H9 (cell line): ENCODE measurements around the gene PHF21A. TPM values are rescaled to one million over a fixed set of nuclear protein-coding genes. Genes with fewer than 3 reads are reported as not detected.
A peak's percentile ranks its signal among the peaks of the same experiment; 100 is the strongest.

Experiments used
- DNase-seq: peaks from one replicate; pipeline ENCODE4 v3.0.0-alpha.2; 2017
- H2AFZ ChIP-seq: one replicate; pipeline ENCODE4 v1.6.1; 2013; ENCODE audit warnings: mild to moderate bottlenecking, low read length, control low read depth, moderate library complexity
- H2AK5ac ChIP-seq: 2 replicates; pipeline ENCODE4 v1.6.1; 2013; ENCODE audit warnings: low read length, control low read depth, mixed read lengths; ENCODE audit not compliant: insufficient read length
- H2BK120ac ChIP-seq: one replicate; pipeline ENCODE4 v1.6.1; 2013; ENCODE audit warnings: low read depth, mild to moderate bottlenecking, low read length, control low read depth, inconsistent platforms; ENCODE audit not compliant: poor library complexity, severe bottlenecking
- H2BK12ac ChIP-seq: 2 replicates; pipeline ENCODE4 v1.6.1; 2013; ENCODE audit warnings: low read length, control low read depth, mixed read lengths, low read depth; ENCODE audit not compliant: insufficient read length
- H2BK15ac ChIP-seq: 2 replicates; pipeline ENCODE4 v1.6.1; 2013; ENCODE audit warnings: low read depth, low read length, control low read depth
- H2BK20ac ChIP-seq: one replicate; pipeline ENCODE4 v1.6.1; 2013; ENCODE audit warnings: low read depth, mild to moderate bottlenecking, low read length, control low read depth, inconsistent platforms; ENCODE audit not compliant: poor library complexity, severe bottlenecking
- H2BK5ac ChIP-seq: 2 replicates; pipeline ENCODE4 v1.6.1; 2013; ENCODE audit warnings: low read length, control low read depth, mixed read lengths; ENCODE audit not compliant: insufficient read length
- H3K14ac ChIP-seq: 2 replicates; pipeline ENCODE4 v1.6.1; 2013; ENCODE audit warnings: low read length, control low read depth; ENCODE audit not compliant: insufficient read depth
- H3K18ac ChIP-seq: 2 replicates; pipeline ENCODE4 v1.6.1; 2013; ENCODE audit warnings: low read depth, mild to moderate bottlenecking, mixed read lengths, low read length, control low read depth; ENCODE audit not compliant: insufficient read length
- H3K23ac ChIP-seq: 2 replicates; pipeline ENCODE4 v1.6.1; 2013; ENCODE audit warnings: low read length, control low read depth, mixed read lengths, low read depth; ENCODE audit not compliant: insufficient read length
- H3K23me2 ChIP-seq: 2 replicates; pipeline ENCODE4 v1.6.1; 2013; ENCODE audit warnings: low read depth, mild to moderate bottlenecking, mixed read lengths, low read length, control low read depth; ENCODE audit not compliant: insufficient read length, poor library complexity, severe bottlenecking
- H3K27ac ChIP-seq: 2 replicates; pipeline ENCODE4 v1.5.1; 2013; ENCODE audit warnings: low read length, control low read depth, mixed read lengths, low read depth; ENCODE audit not compliant: insufficient read length
- H3K27me3 ChIP-seq: 2 replicates; pipeline ENCODE4 v1.6.1; 2013; ENCODE audit warnings: low read length, control low read depth, inconsistent platforms; ENCODE audit not compliant: insufficient read depth
- H3K4ac ChIP-seq: 2 replicates; pipeline ENCODE4 v1.6.1; 2013; ENCODE audit warnings: low read depth, mild to moderate bottlenecking, control low read depth, inconsistent platforms, low read length, moderate library complexity
- H3K4me1 ChIP-seq: 2 replicates; pipeline ENCODE4 v1.6.1; 2013; ENCODE audit warnings: low read length, control low read depth, inconsistent platforms; ENCODE audit not compliant: insufficient read depth
- H3K4me2 ChIP-seq: 2 replicates; pipeline ENCODE4 v1.6.1; 2013; ENCODE audit warnings: low read length, control low read depth, mixed read lengths; ENCODE audit not compliant: insufficient read length, insufficient read depth
- H3K56ac ChIP-seq: 2 replicates; pipeline ENCODE4 v1.6.1; 2013; ENCODE audit warnings: low read depth, mild to moderate bottlenecking, mixed read lengths, low read length, control low read depth; ENCODE audit not compliant: insufficient read length
- H3K79me1 ChIP-seq: 2 replicates; pipeline ENCODE4 v1.6.1; 2013; ENCODE audit warnings: low read depth, mild to moderate bottlenecking, moderate library complexity, low read length, control low read depth, inconsistent platforms; ENCODE audit not compliant: insufficient read depth, poor library complexity, severe bottlenecking
- H3K79me2 ChIP-seq: 2 replicates; pipeline ENCODE4 v1.6.1; 2013; ENCODE audit warnings: low read length, control low read depth, inconsistent platforms; ENCODE audit not compliant: insufficient read depth
- H3K9ac ChIP-seq: 2 replicates; pipeline ENCODE4 v1.6.1; 2013; ENCODE audit warnings: low read length, control low read depth, mixed read lengths; ENCODE audit not compliant: insufficient read length; ENCODE audit errors: extremely low read depth
- H3K9me3 ChIP-seq: one replicate; pipeline ENCODE4 v1.6.1; 2013; ENCODE audit warnings: low read depth, low read length, inconsistent platforms; ENCODE audit not compliant: control insufficient read depth
- H3T11ph ChIP-seq: one replicate; pipeline ENCODE4 v1.6.1; 2013; ENCODE audit warnings: mild to moderate bottlenecking, low read length, control low read depth, inconsistent platforms
- H4K20me1 ChIP-seq: one replicate; pipeline ENCODE4 v1.6.1; 2013; ENCODE audit not compliant: control insufficient read depth, insufficient read length, insufficient read depth
- H4K5ac ChIP-seq: 2 replicates; pipeline ENCODE4 v1.6.1; 2013; ENCODE audit warnings: low read depth, mild to moderate bottlenecking, mixed read lengths, low read length, control low read depth; ENCODE audit not compliant: insufficient read length
- H4K8ac ChIP-seq: replicated peaks from 2 replicates; pipeline ENCODE4 v1.6.1; 2013; ENCODE audit warnings: low read length, control low read depth, mixed read lengths, low read depth; ENCODE audit not compliant: insufficient read length
- H4K91ac ChIP-seq: 2 replicates; pipeline ENCODE4 v1.6.1; 2013; ENCODE audit warnings: low read depth, mild to moderate bottlenecking, moderate library complexity, mixed read lengths, low read length, control low read depth; ENCODE audit not compliant: insufficient read length
- H3K27ac Mint-ChIP-seq, 3 experiments: 2 replicates in 2 of 3; 3 replicates in 1 of 3; pipeline ENCODE4 v1.8.0; 2020 to 2021; ENCODE audit warnings: mixed read lengths in 3 of 3, mild to moderate bottlenecking in 1 of 3, moderate library complexity in 1 of 3
- H3K27me3 Mint-ChIP-seq: 2 replicates; pipeline ENCODE4 v1.8.0; 2021; ENCODE audit warnings: low read depth, mild to moderate bottlenecking, moderate library complexity, mixed read lengths
- H3K36me3 Mint-ChIP-seq, 3 experiments: 2 replicates in 2 of 3; 3 replicates in 1 of 3; pipeline ENCODE4 v1.8.0; 2020 to 2021; ENCODE audit warnings: low read depth in 3 of 3, mixed read lengths in 3 of 3; ENCODE audit not compliant: insufficient read depth in 1 of 3
- H3K4me1 Mint-ChIP-seq, 2 experiments: 2 replicates each; pipeline ENCODE4 v1.8.0; 2020; ENCODE audit warnings: mixed read lengths in 2 of 2
- H3K4me3 Mint-ChIP-seq, 2 experiments: 2 replicates in 1 of 2; 3 replicates in 1 of 2; pipeline ENCODE4 v1.8.0; 2020 to 2021; ENCODE audit warnings: mild to moderate bottlenecking in 2 of 2, mixed read lengths in 2 of 2, moderate library complexity in 1 of 2
- H3K9me3 Mint-ChIP-seq, 2 experiments: 2 replicates in 1 of 2; 3 replicates in 1 of 2; pipeline ENCODE4 v1.8.0; 2020; ENCODE audit warnings: mild to moderate bottlenecking in 2 of 2, mixed read lengths in 2 of 2, moderate library complexity in 1 of 2
- WGBS: extraction: QIAGEN DNeasy Blood & Tissue Kit; methylation state at CpG from one replicate; pipeline ENCODE4 v1.1.7; 2013; ENCODE audit warnings: missing lambda C conversion rate, low lambda C conversion rate, mixed read lengths; ENCODE audit not compliant: insufficient read length; ENCODE audit errors: extremely low coverage; 5-methylcytosine and 5-hydroxymethylcytosine counted together
- total RNA-seq: library from RNA; stranded (reverse); gene quantifications from 2 replicates; pipeline ENCODE4 v1.2.1, GENCODE V29; 2021
- TF ChIP-seq, protein P1 (sequence below): fragments of 200-600 bp; sonication (generic); conservative IDR thresholded peaks from 3 replicates; pipeline ENCODE4 v1.8.0; 2021; ENCODE audit warnings: antibody characterized with exemption, mild to moderate bottlenecking

The PHF21A gene
- total RNA-seq, 1 experiment from 2014 or later: 33.8 TPM

DNA sequence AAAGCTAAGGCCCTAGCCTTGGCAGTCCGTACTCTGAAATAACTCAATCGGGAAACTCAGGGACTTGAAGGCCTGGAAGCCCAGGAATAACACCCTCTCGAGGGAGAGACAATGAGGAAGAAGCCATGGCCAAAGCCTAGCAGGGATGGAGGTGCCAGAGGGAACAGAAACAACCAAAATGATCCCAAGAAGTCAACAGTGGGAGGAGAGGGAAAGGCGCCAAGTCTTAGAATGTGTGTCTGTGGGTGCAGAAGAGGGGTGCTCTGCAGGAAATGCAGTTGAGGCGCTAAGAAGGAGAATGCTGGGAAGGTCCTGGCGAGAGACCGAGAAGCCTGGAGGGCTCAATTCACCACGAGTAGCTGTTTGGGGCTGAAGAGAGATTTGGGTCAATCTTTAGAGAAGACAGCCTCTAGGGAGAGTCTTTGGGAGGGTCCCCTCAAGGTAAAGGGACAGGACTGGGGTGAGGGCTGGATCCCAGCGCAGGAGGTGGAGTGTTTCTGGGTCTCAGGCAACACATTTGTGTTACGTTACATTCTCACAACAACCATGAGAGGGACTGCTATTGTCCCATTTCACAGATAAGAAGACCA, 236.6 kb downstream of the PHF21A start:
- TF ChIP-seq, protein P1, sequence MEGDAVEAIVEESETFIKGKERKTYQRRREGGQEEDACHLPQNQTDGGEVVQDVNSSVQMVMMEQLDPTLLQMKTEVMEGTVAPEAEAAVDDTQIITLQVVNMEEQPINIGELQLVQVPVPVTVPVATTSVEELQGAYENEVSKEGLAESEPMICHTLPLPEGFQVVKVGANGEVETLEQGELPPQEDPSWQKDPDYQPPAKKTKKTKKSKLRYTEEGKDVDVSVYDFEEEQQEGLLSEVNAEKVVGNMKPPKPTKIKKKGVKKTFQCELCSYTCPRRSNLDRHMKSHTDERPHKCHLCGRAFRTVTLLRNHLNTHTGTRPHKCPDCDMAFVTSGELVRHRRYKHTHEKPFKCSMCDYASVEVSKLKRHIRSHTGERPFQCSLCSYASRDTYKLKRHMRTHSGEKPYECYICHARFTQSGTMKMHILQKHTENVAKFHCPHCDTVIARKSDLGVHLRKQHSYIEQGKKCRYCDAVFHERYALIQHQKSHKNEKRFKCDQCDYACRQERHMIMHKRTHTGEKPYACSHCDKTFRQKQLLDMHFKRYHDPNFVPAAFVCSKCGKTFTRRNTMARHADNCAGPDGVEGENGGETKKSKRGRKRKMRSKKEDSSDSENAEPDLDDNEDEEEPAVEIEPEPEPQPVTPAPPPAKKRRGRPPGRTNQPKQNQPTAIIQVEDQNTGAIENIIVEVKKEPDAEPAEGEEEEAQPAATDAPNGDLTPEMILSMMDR: no peak
- Histone ChIP-seq H2BK120ac (no peak overlapping the region), H3K9ac (no peak overlapping the region), H3K4ac (no peak overlapping the region), H2AFZ (no peak overlapping the region), H2BK20ac (no peak overlapping the region), H3K4me2 (peak overlapping the region; percentile 22), H2AK5ac (no peak overlapping the region), H4K5ac (no peak overlapping the region), H2BK12ac (no peak overlapping the region), H3K23ac (no peak overlapping the region), H3K27me3 (no peaks in the 10 kb centered on the region), H3K23me2 (no peaks in the 10 kb centered on the region), H3K18ac (no peak overlapping the region), H2BK5ac (no peak overlapping the region), H3T11ph (no peak overlapping the region), H2BK15ac (no peak overlapping the region), H4K8ac (no peak overlapping the region), H3K14ac (no peak overlapping the region), H3K9me3 (no peaks in the 10 kb centered on the region), H3K79me1 (no peaks in the 10 kb centered on the region), H3K79me2 (no peaks in the 10 kb centered on the region), H3K4me1 (0 out of 2 replicates have a peak, but pooled peaks cover 2% of the 10 kb centered on the region), H4K20me1 (no peaks in the 10 kb centered on the region), H3K56ac (no peak overlapping the region), H3K27ac (no peak overlapping the region), H4K91ac (no peak overlapping the region)
- DNase-seq: no peak
- H3K27me3 Mint-ChIP-seq: peaks cover 10% of the 10 kb centered on the region
- H3K4me3 Mint-ChIP-seq: peak overlapping the region; percentile 61 to 75
- H3K27ac Mint-ChIP-seq: peak overlapping the region in 1 of 3 experiments; percentile 10; a peak in 1 of 7 replicates
- H3K4me1 Mint-ChIP-seq: peaks cover 8 to 15% of the 10 kb centered on the region in 2 experiments
- no peaks in the 10 kb centered on the region for H3K9me3 Mint-ChIP-seq
- no CpG with 5 or more reads among the region's 10 CpGs for WGBS
- peaks cover 0 to 2% (median 0%) of the 10 kb centered on the region in 3 experiments; a peak in 1 of 7 replicates for H3K36me3 Mint-ChIP-seq

Other genes starting within 250 kb of the PHF21A start
- 30.1 and 30.2 TPM in 2 replicates for gene MAPK8IP1, start 235.8 kb downstream of the PHF21A start, total RNA-seq
- 2.1 and 2.2 TPM in 2 replicates for gene FREY1, start 214.2 kb downstream of the PHF21A start, total RNA-seq
- 28.6 and 30.8 TPM in 2 replicates for gene PEX16, start 203.6 kb downstream of the PHF21A start, total RNA-seq
- 95.6 and 108 TPM in 2 replicates for gene LARGE2, start 198.8 kb downstream of the PHF21A start, total RNA-seq
- 2.6 and 3.3 TPM in 2 replicates for gene CREB3L1, start 156.2 kb upstream of the PHF21A start, total RNA-seq
- 68.8 and 68.9 TPM in 2 replicates for gene DGKZ, start 226.0 kb upstream of the PHF21A start, total RNA-seq